ENCODE results near the gene RELCH. TPM values are rescaled to one million over a fixed set of nuclear protein-coding genes. Genes with fewer than 3 reads are reported as not detected.

RELCH gene
- total and polyA plus RNA-seq, 10 of the 15 experiments (the other 5 are each of a cell fraction or from before 2014, with no cell fraction given): 3.1 to 23.6 (median 14.5) TPM

DNA sequence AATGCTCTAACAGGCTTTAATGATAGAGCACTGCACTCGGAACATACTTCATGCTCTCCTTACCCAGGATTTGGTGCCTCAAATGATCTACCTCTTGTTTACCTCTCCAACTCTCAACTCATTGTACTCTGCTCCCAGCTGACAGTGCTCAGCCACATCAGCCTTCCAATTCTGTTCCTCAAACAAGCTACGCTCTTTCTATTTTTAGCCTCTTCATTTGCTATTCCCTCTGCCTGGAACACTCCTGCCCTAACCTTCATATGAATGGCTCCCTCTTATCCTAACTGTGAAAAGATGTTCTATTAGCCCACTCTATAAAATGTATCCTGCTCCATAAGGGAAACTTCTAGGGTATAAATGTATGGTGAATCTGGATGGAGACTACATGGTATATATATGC lies 42.7 kb upstream of the RELCH start:
- DNase-seq (ENCODE audit: low read depth, low spot score): no peak
- no TSS peak for BruUV-seq (replicated peaks)
- ChIA-PET RAD21 (ENCODE audit: unreplicated experiment) (no interaction called here), CTCF (interaction anchor here (0.7 to 1.3 kb wide), 4 partner anchors 13 to 560 kb away, joined by 3 to 4 read pairs (median 4); no protein-coding TSS in a partner anchor), SMC1A (ENCODE audit: uncharacterized antibody, unreplicated experiment) (interaction anchor here (2.2 kb wide), 1 partner anchor 11 kb away, joined by 9 read pairs; no protein-coding TSS in a partner anchor), POLR2A (no interaction called here)
- in situ Hi-C loops (cut with MboI): no loop called here
- ATAC-seq: no peak
- no peak overlapping the region for H3K4me3 ChIP-seq
- no peaks in the 10 kb centered on the region for H3K9me3 ChIP-seq (replicated peaks; ENCODE audit: control insufficient read depth, insufficient read depth, low read length)
- H4K20me1 ChIP-seq (ENCODE audit: control insufficient read depth, insufficient read depth): no peaks in the 10 kb centered on the region
- H3K27me3 ChIP-seq (replicated peaks in 1 of 2; ENCODE audit: control insufficient read depth in 2 of 2, insufficient read depth in 2 of 2, low read length in 1 of 2): no peaks in the 10 kb centered on the region
- H3K36me3 ChIP-seq (ENCODE audit: control insufficient read depth in 2 of 2, insufficient read depth in 2 of 2, low read length in 1 of 2): no peaks in the 10 kb centered on the region
- no peaks in the 10 kb centered on the region for H3K79me2 ChIP-seq (ENCODE audit: control insufficient read depth, insufficient read depth, low read length)
- no peaks in the 10 kb centered on the region for H3K4me1 ChIP-seq (ENCODE audit: control insufficient read depth, insufficient read depth, low read length)
- no peak overlapping the region for H2AFZ ChIP-seq (ENCODE audit: control insufficient read depth, low read depth, low read length)
- no peak overlapping the region for H3K9ac ChIP-seq (ENCODE audit: control insufficient read depth, insufficient read depth, low read length)
- intact Hi-C loops (cut with micrococcal nuclease; ENCODE audit: unreplicated experiment): no loop called here
- H3K4me2 ChIP-seq (ENCODE audit: control insufficient read depth, insufficient read depth): no peak overlapping the region
- TF ChIP-seq WRNIP1 (IDR thresholded peaks at IDR 0.05; ENCODE audit: borderline replicate concordance, low read depth, low read length) (no peak), STAT3 (IDR thresholded peaks at IDR 0.05; ENCODE audit: low read depth, low read length) (no peak), ZNF24 (IDR thresholded peaks at IDR 0.05) (no peak), FOXM1 (IDR thresholded peaks at IDR 0.05; ENCODE audit: low read depth, low read length) (no peak), CEBPB (IDR thresholded peaks at IDR 0.05; ENCODE audit: borderline replicate concordance in 1 of 2, low read depth in 2 of 2, low read length in 2 of 2) (no peak), TAF1 (IDR thresholded peaks at IDR 0.05; ENCODE audit: borderline replicate concordance, low read depth, low read length) (no peak), NRF1 (conservative IDR thresholded peaks at IDR 0.05; ENCODE audit: low read depth, low read length) (no peak), ETV6 (conservative IDR thresholded peaks at IDR 0.05 in 1 of 2, IDR thresholded peaks at IDR 0.05 in 1 of 2; ENCODE audit: borderline replicate concordance in 1 of 2, low read depth in 1 of 2) (no peak), TBL1XR1 (IDR thresholded peaks at IDR 0.05; ENCODE audit: low read depth, low read length) (no peak), HSF1 (IDR thresholded peaks at IDR 0.05; ENCODE audit: low read depth, low read length) (no peak), GABPA (IDR thresholded peaks at IDR 0.05; ENCODE audit: low read depth) (no peak), CHD4 (IDR thresholded peaks at IDR 0.05) (no peak), IKZF1 (conservative IDR thresholded peaks at IDR 0.05) (no peak), ZZZ3 (IDR thresholded peaks at IDR 0.05; ENCODE audit: control insufficient read depth, insufficient read length, low read depth) (no peak), HCFC1 (IDR thresholded peaks at IDR 0.05; ENCODE audit: low read length) (no peak), NFIC (IDR thresholded peaks at IDR 0.05; ENCODE audit: low read depth, low read length) (no peak), RFX5 (IDR thresholded peaks at IDR 0.05; ENCODE audit: low read depth, low read length) (no peak), NR2C2 (IDR thresholded peaks at IDR 0.05; ENCODE audit: borderline replicate concordance, control insufficient read depth, insufficient read length, low read depth) (no peak), YBX1 (IDR thresholded peaks at IDR 0.05) (no peak)
- TF ChIP-seq, protein P1, sequence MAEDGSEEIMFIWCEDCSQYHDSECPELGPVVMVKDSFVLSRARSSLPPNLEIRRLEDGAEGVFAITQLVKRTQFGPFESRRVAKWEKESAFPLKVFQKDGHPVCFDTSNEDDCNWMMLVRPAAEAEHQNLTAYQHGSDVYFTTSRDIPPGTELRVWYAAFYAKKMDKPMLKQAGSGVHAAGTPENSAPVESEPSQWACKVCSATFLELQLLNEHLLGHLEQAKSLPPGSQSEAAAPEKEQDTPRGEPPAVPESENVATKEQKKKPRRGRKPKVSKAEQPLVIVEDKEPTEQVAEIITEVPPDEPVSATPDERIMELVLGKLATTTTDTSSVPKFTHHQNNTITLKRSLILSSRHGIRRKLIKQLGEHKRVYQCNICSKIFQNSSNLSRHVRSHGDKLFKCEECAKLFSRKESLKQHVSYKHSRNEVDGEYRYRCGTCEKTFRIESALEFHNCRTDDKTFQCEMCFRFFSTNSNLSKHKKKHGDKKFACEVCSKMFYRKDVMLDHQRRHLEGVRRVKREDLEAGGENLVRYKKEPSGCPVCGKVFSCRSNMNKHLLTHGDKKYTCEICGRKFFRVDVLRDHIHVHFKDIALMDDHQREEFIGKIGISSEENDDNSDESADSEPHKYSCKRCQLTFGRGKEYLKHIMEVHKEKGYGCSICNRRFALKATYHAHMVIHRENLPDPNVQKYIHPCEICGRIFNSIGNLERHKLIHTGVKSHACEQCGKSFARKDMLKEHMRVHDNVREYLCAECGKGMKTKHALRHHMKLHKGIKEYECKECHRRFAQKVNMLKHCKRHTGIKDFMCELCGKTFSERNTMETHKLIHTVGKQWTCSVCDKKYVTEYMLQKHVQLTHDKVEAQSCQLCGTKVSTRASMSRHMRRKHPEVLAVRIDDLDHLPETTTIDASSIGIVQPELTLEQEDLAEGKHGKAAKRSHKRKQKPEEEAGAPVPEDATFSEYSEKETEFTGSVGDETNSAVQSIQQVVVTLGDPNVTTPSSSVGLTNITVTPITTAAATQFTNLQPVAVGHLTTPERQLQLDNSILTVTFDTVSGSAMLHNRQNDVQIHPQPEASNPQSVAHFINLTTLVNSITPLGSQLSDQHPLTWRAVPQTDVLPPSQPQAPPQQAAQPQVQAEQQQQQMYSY (CRISPR knock-in tag; IDR thresholded peaks at IDR 0.05): no peak
- no peak for FAIRE-seq
- no peak overlapping the region for H3K27ac ChIP-seq (ENCODE audit: control insufficient read depth, insufficient read depth)
- WGBS (ENCODE audit: insufficient coverage, insufficient replicate concordance, low lambda C conversion rate, missing lambda C conversion rate): 100% methylated on average over 2 of the region's 2 CpGs
